Measurements from ENCODE around the gene BCR.

The BCR gene

GRCh38 chr22:23233752-23234408 lies 53.6 kb downstream of the BCR start:
- Histone ChIP-seq H3K27ac (ENCODE audit: low read depth, low read length) (no peak overlapping the region), H3K27me3 (ENCODE audit: insufficient read depth, low read length) (no peaks in the 10 kb centered on the region), H2AFZ (ENCODE audit: low read length, unreplicated experiment) (no peak overlapping the region), H3K79me2 (ENCODE audit: control insufficient read depth, insufficient read depth, low read length, unreplicated experiment) (peaks cover 29% of the 10 kb centered on the region), H3K4me3 (ENCODE audit: low read depth, low read length) (no peak overlapping the region), H3K4me1 (ENCODE audit: control insufficient read depth, insufficient read depth, low read length, unreplicated experiment) (peaks cover 13% of the 10 kb centered on the region), H3K36me3 (ENCODE audit: insufficient read depth, low read length) (peaks cover 9% of the 10 kb centered on the region)

- H2AFZ ChIP-seq (ENCODE audit: low read length, unreplicated experiment) = no peak overlapping the region
- no peaks in the 10 kb centered on the region for H3K27me3 ChIP-seq (ENCODE audit: insufficient read depth, low read length)
- no peak overlapping the region for H3K27ac ChIP-seq (ENCODE audit: low read depth, low read length)
- 0 out of 2 replicates have a peak, but pooled peaks cover 2% of the 10 kb centered on the region for H3K36me3 ChIP-seq (ENCODE audit: insufficient read depth, low read length)
- no peak overlapping the region for H3K4me3 ChIP-seq (ENCODE audit: low read depth, low read length)
- peaks cover 26% of the 10 kb centered on the region for H3K79me2 ChIP-seq (ENCODE audit: control insufficient read depth, insufficient read depth, low read length, unreplicated experiment)
- peaks cover 13% of the 10 kb centered on the region for H3K4me1 ChIP-seq (ENCODE audit: control insufficient read depth, insufficient read depth, low read length, unreplicated experiment)
These were observed 54.3 kb downstream of the BCR start for GRCh38 chr22:23234409-23235161.

GRCh38 chr22:23235425-23235824 lies 55.1 kb downstream of the BCR start:
- Histone ChIP-seq H3K4me3 (ENCODE audit: low read depth, low read length) (no peak overlapping the region), H3K79me2 (ENCODE audit: control insufficient read depth, insufficient read depth, low read length, unreplicated experiment) (peaks cover 26% of the 10 kb centered on the region), H3K36me3 (ENCODE audit: insufficient read depth, low read length) (no peaks in the 10 kb centered on the region), H3K27ac (ENCODE audit: low read depth, low read length) (no peak overlapping the region), H3K4me1 (ENCODE audit: control insufficient read depth, insufficient read depth, low read length, unreplicated experiment) (peaks cover 13% of the 10 kb centered on the region), H2AFZ (ENCODE audit: low read length, unreplicated experiment) (no peak overlapping the region), H3K27me3 (ENCODE audit: insufficient read depth, low read length) (no peaks in the 10 kb centered on the region)

DNA sequence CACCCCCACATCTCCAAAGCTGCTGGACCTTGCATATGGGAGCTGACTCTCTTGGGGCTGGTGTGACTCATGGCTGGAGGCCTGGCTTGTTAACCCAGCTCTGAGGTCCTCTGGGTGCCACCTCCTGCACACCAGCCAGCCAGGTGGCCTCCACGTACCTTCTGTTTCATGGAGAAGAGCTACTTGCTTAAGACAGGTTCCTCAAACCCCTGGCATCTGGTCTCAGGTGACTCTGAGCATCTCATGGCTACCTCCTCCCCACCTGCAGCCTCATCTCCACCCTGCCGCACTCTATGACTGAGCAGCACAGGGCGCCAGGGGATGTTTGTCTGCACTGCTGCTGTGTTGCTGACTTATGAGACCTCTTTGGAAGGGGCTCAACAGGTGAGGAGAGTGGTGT lies 55.7 kb downstream of the BCR start:
- Histone ChIP-seq H2AFZ (ENCODE audit: low read length, unreplicated experiment) (no peak overlapping the region), H3K4me1 (ENCODE audit: control insufficient read depth, insufficient read depth, low read length, unreplicated experiment) (peaks cover 13% of the 10 kb centered on the region), H3K79me2 (ENCODE audit: control insufficient read depth, insufficient read depth, low read length, unreplicated experiment) (peaks cover 22% of the 10 kb centered on the region), H3K27me3 (ENCODE audit: insufficient read depth, low read length) (no peaks in the 10 kb centered on the region), H3K27ac (ENCODE audit: low read depth, low read length) (no peak overlapping the region), H3K4me3 (ENCODE audit: low read depth, low read length) (no peak overlapping the region), H3K36me3 (ENCODE audit: insufficient read depth, low read length) (no peaks in the 10 kb centered on the region)

GRCh38 chr22:23236440-23237184 lies 56.3 kb downstream of the BCR start:
- Histone ChIP-seq H3K36me3 (ENCODE audit: insufficient read depth, low read length) (no peaks in the 10 kb centered on the region), H3K27me3 (ENCODE audit: insufficient read depth, low read length) (no peaks in the 10 kb centered on the region), H3K27ac (ENCODE audit: low read depth, low read length) (no peak overlapping the region), H3K79me2 (ENCODE audit: control insufficient read depth, insufficient read depth, low read length, unreplicated experiment) (peaks cover 20% of the 10 kb centered on the region), H3K4me1 (ENCODE audit: control insufficient read depth, insufficient read depth, low read length, unreplicated experiment) (peaks cover 13% of the 10 kb centered on the region), H3K4me3 (ENCODE audit: low read depth, low read length) (no peak overlapping the region), H2AFZ (ENCODE audit: low read length, unreplicated experiment) (no peak overlapping the region)

DNA sequence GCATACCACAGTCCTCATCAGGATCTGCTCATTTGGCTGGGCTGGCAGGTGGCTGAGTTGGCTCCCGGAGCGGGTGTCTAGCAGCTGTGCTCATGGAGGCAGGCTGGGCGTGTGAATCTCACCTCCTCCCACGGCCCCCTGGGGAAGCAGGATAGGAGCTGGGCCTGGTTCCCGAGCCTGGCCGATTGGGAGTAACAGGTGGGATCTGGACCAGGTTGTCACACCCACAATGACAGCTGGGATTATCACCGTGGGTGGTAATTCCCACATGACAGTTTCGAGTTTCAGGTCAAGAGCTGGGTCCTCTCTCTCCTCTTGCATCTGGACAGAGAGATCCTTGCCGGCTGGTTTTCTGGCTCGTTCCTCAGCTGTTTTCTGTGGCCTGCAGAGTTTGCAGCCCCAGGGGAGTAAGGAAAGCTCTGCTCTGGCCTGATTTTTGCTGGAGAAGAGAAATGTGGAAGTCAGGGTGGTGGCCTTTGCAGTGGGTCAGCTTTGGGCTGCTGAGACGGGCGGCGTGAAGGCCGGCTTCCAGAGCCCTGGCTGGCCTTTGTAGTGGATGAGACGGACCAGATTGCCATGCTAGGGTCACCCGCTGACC lies 57.0 kb downstream of the BCR start:
- H3K4me1 ChIP-seq (ENCODE audit: control insufficient read depth, insufficient read depth, low read length, unreplicated experiment) = peaks cover 13% of the 10 kb centered on the region
- H3K27me3 ChIP-seq (ENCODE audit: insufficient read depth, low read length) = no peaks in the 10 kb centered on the region
- no peak overlapping the region for H3K27ac ChIP-seq (ENCODE audit: low read depth, low read length)
- H3K4me3 ChIP-seq (ENCODE audit: low read depth, low read length) = no peak overlapping the region
- H3K36me3 ChIP-seq (ENCODE audit: insufficient read depth, low read length) = no peaks in the 10 kb centered on the region
- peaks cover 16% of the 10 kb centered on the region for H3K79me2 ChIP-seq (ENCODE audit: control insufficient read depth, insufficient read depth, low read length, unreplicated experiment)
- H2AFZ ChIP-seq (ENCODE audit: low read length, unreplicated experiment) = no peak overlapping the region

DNA sequence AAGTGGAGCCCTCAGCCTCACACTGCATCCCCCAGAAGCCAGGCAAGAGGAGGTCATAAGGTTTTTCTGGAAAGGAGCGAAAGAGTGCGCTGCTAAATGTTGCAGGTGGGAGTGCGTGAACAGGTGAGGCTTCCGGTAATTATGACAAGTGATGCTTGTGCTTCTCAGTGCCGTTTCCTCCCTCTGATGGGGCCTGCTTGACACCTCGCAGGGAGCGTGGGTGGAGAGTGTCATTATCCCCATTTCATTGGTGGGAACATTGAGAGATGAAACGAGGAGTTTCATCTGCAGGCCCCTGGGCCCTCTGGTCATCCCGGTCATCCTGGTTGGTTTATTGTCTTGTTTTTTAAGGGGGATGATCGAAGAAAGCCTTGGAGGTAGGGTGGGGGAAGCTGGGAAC lies 57.5 kb downstream of the BCR start:
- H3K79me2 ChIP-seq (ENCODE audit: control insufficient read depth, insufficient read depth, low read length, unreplicated experiment) = peaks cover 12% of the 10 kb centered on the region
- no peak overlapping the region for H3K4me3 ChIP-seq (ENCODE audit: low read depth, low read length)
- H3K27me3 ChIP-seq (ENCODE audit: insufficient read depth, low read length) = no peaks in the 10 kb centered on the region
- H2AFZ ChIP-seq (ENCODE audit: low read length, unreplicated experiment) = no peak overlapping the region
- H3K27ac ChIP-seq (ENCODE audit: low read depth, low read length) = no peak overlapping the region
- peaks cover 13% of the 10 kb centered on the region for H3K4me1 ChIP-seq (ENCODE audit: control insufficient read depth, insufficient read depth, low read length, unreplicated experiment)
- no peaks in the 10 kb centered on the region for H3K36me3 ChIP-seq (ENCODE audit: insufficient read depth, low read length)

DNA sequence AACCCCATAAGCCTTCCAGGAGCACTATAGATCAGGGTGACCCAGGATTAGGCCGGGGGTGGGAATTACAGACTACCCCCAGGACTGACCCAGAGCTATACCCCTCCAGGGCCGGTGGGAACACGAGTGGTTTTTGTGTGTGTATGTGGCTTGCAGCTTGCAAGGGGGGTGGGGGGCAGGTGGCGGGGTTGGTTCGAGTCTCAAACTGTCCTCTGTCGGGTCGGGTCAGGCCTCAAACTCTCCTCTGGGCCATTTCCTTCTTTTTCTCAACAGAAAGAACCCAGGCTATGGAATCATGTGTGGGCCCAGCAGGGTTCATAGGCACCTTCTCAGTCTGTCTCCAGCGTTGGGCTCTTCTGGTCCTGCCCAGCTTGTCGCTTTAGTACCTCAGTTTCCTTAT lies 58.4 kb downstream of the BCR start:
- Histone ChIP-seq H3K27ac (ENCODE audit: low read depth, low read length) (no peak overlapping the region), H3K79me2 (ENCODE audit: control insufficient read depth, insufficient read depth, low read length, unreplicated experiment) (peaks cover 12% of the 10 kb centered on the region), H3K4me1 (ENCODE audit: control insufficient read depth, insufficient read depth, low read length, unreplicated experiment) (peaks cover 6% of the 10 kb centered on the region), H3K36me3 (ENCODE audit: insufficient read depth, low read length) (no peaks in the 10 kb centered on the region), H3K27me3 (ENCODE audit: insufficient read depth, low read length) (no peaks in the 10 kb centered on the region), H2AFZ (ENCODE audit: low read length, unreplicated experiment) (no peak overlapping the region), H3K4me3 (ENCODE audit: low read depth, low read length) (no peak overlapping the region)

- Histone ChIP-seq H3K36me3 (ENCODE audit: insufficient read depth, low read length) (no peaks in the 10 kb centered on the region), H3K27ac (ENCODE audit: low read depth, low read length) (no peak overlapping the region), H3K4me1 (ENCODE audit: control insufficient read depth, insufficient read depth, low read length, unreplicated experiment) (no peaks in the 10 kb centered on the region), H3K79me2 (ENCODE audit: control insufficient read depth, insufficient read depth, low read length, unreplicated experiment) (peaks cover 12% of the 10 kb centered on the region), H3K27me3 (ENCODE audit: insufficient read depth, low read length) (no peaks in the 10 kb centered on the region), H3K4me3 (ENCODE audit: low read depth, low read length) (no peak overlapping the region), H2AFZ (ENCODE audit: low read length, unreplicated experiment) (no peak overlapping the region)
These were observed 59.1 kb downstream of the BCR start for GRCh38 chr22:23239429-23239828.

GRCh38 chr22:23240639-23241389 lies 60.5 kb downstream of the BCR start:
- no peaks in the 10 kb centered on the region for H3K27me3 ChIP-seq (ENCODE audit: insufficient read depth, low read length)

More at GRCh38 chr22:23240639-23241389, 60.5 kb downstream of the BCR start:
- Histone ChIP-seq H3K36me3 (ENCODE audit: insufficient read depth, low read length) (no peaks in the 10 kb centered on the region), H3K4me1 (ENCODE audit: control insufficient read depth, insufficient read depth, low read length, unreplicated experiment) (peaks cover 8% of the 10 kb centered on the region), H3K27ac (ENCODE audit: low read depth, low read length) (no peak overlapping the region), H3K79me2 (ENCODE audit: control insufficient read depth, insufficient read depth, low read length, unreplicated experiment) (peaks cover 11% of the 10 kb centered on the region), H2AFZ (ENCODE audit: low read length, unreplicated experiment) (no peak overlapping the region), H3K4me3 (ENCODE audit: low read depth, low read length) (no peak overlapping the region)
